ENCODE data around the gene TRIM14.

TRIM14 gene

DNA sequence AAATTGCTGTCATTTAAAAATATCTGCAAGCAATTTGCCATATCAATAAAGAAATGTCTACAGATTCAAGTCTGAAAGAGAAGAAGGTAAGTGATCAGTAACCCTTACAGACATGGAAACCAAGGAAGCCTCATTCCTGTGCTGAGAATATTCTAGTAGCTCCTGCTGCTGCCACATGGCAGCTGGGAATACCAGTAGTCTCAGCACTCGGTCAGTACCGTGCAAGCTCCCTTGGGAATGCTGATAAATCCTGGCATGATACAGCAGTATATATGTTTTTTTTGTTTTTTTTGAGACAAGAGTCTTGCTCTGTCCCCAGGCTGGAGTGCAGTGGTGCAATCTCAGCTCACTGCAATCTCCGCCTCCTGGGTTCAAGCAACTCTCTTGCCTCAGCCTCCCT lies 34.6 kb downstream of the TRIM14 start:
- Histone ChIP-seq H3K27me3 (ENCODE audit: low read length) (no peaks in the 10 kb centered on the region), H3F3A (ENCODE audit: insufficient read depth) (no peaks in the 10 kb centered on the region), H3K4me2 (ENCODE audit: low read depth, low read length, poor library complexity, severe bottlenecking) (no peak overlapping the region), H2AFZ (ENCODE audit: low read depth, low read length, severe bottlenecking) (no peak overlapping the region), H4K20me1 (ENCODE audit: low read depth, low read length) (no peaks in the 10 kb centered on the region), H3K36me3 (ENCODE audit: low read length) (no peaks in the 10 kb centered on the region; the same call in 1 of the 2 replicates), H3K27ac (ENCODE audit: low read depth, low read length) (no peak overlapping the region), H3K9ac (ENCODE audit: low read length) (no peak overlapping the region), H3K9me2 (replicated peaks; ENCODE audit: insufficient read depth, low read length) (no peaks in the 10 kb centered on the region), H3K79me2 (ENCODE audit: insufficient read depth, low read length) (no peaks in the 10 kb centered on the region), H3K9me3 (ENCODE audit: insufficient read depth, low read length) (no peaks in the 10 kb centered on the region), H3K4me3 (ENCODE audit: insufficient read depth, low read length, poor library complexity, severe bottlenecking) (no peak overlapping the region)
- no peak for TF ChIP-seq EZH2phosphoT487 (conservative IDR thresholded peaks at IDR 0.05; ENCODE audit: low read length)
- TF ChIP-seq, protein P1, sequence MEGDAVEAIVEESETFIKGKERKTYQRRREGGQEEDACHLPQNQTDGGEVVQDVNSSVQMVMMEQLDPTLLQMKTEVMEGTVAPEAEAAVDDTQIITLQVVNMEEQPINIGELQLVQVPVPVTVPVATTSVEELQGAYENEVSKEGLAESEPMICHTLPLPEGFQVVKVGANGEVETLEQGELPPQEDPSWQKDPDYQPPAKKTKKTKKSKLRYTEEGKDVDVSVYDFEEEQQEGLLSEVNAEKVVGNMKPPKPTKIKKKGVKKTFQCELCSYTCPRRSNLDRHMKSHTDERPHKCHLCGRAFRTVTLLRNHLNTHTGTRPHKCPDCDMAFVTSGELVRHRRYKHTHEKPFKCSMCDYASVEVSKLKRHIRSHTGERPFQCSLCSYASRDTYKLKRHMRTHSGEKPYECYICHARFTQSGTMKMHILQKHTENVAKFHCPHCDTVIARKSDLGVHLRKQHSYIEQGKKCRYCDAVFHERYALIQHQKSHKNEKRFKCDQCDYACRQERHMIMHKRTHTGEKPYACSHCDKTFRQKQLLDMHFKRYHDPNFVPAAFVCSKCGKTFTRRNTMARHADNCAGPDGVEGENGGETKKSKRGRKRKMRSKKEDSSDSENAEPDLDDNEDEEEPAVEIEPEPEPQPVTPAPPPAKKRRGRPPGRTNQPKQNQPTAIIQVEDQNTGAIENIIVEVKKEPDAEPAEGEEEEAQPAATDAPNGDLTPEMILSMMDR (IDR thresholded peaks at IDR 0.05; ENCODE audit: insufficient read depth, low read length, poor library complexity, severe bottlenecking): no peak

DNA sequence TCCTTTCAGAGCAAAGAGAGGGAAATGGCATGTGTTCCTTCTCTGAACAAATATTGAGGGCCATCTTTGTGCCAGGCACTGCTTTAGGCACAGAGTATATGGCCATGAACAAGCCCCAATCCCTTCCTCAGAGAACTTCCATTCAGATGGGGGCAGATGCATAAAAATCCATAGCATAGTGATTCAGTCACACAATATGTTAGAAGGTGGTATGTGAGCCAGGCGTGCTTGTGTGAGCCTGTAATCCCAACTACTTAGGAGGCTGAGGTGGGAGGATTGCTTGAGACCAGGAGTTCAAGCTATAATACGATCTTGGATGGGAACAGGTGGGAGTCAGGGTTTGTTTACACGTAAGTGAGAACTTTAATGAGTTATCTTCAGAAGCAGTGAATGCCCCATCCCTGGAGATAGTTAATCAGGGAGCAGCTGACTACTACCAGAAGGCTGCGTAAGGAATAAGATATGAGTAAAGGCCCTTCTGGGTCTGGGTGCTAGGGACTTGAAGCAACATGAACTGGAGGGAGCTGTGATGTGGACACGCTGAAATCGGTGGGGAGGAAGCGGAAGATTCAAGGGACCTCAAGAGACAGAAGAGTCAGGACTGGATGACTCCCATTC lies 35.3 kb downstream of the TRIM14 start:
- H3K79me2 ChIP-seq (ENCODE audit: insufficient read depth, low read length): no peaks in the 10 kb centered on the region
- no peaks in the 10 kb centered on the region; the same call in 1 of the 2 replicates for H3K36me3 ChIP-seq (ENCODE audit: low read length)
- no peaks in the 10 kb centered on the region for H3K27me3 ChIP-seq (ENCODE audit: low read length)
- no peak overlapping the region for H3K27ac ChIP-seq (ENCODE audit: low read depth, low read length)
- H2AFZ ChIP-seq (ENCODE audit: low read depth, low read length, severe bottlenecking): no peak overlapping the region
- no peak overlapping the region for H3K4me3 ChIP-seq (ENCODE audit: insufficient read depth, low read length, poor library complexity, severe bottlenecking)
- no peaks in the 10 kb centered on the region for H3K9me3 ChIP-seq (ENCODE audit: insufficient read depth, low read length)
- TF ChIP-seq, protein P1 (IDR thresholded peaks at IDR 0.05; ENCODE audit: insufficient read depth, low read length, poor library complexity, severe bottlenecking): no peak
- TF ChIP-seq EZH2phosphoT487 (conservative IDR thresholded peaks at IDR 0.05; ENCODE audit: low read length): no peak
- no peaks in the 10 kb centered on the region for H3K9me2 ChIP-seq (replicated peaks; ENCODE audit: insufficient read depth, low read length)
- no peak overlapping the region for H3K9ac ChIP-seq (ENCODE audit: low read length)
- H3F3A ChIP-seq (ENCODE audit: insufficient read depth): no peaks in the 10 kb centered on the region
- H4K20me1 ChIP-seq (ENCODE audit: low read depth, low read length): no peaks in the 10 kb centered on the region
- no peak overlapping the region for H3K4me2 ChIP-seq (ENCODE audit: low read depth, low read length, poor library complexity, severe bottlenecking)

DNA sequence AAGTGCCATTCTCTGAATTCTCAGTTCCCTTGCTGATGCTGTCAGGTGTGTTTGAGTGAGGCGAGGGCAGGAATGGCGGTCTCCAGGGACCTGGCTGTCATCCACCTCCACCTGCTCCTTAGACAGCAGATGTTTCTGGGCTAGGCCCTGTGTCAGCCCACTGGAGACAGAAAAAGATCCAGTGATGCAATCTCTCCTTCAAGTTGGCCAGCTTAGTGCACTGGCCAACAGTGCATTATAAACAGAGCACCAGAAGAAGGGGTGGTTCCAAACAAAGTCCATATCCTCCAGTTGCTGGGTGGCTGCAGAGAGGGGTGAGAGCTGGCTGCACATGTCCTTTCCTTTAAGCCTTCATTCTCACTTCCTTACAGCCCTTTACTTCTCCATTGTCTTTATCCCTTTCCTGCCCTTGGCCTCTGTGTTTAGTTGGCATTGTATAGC lies 35.9 kb downstream of the TRIM14 start:
- Histone ChIP-seq H3K4me2 (ENCODE audit: low read depth, low read length, poor library complexity, severe bottlenecking) (no peak overlapping the region), H3K4me3 (ENCODE audit: insufficient read depth, low read length, poor library complexity, severe bottlenecking) (no peak overlapping the region), H3K36me3 (ENCODE audit: low read length) (no peaks in the 10 kb centered on the region; the same call in 1 of the 2 replicates), H3K27me3 (ENCODE audit: low read length) (no peaks in the 10 kb centered on the region), H3K79me2 (ENCODE audit: insufficient read depth, low read length) (no peaks in the 10 kb centered on the region), H3K9ac (ENCODE audit: low read length) (no peak overlapping the region), H3K9me3 (ENCODE audit: insufficient read depth, low read length) (no peaks in the 10 kb centered on the region), H4K20me1 (ENCODE audit: low read depth, low read length) (no peaks in the 10 kb centered on the region), H3F3A (ENCODE audit: insufficient read depth) (no peaks in the 10 kb centered on the region), H2AFZ (ENCODE audit: low read depth, low read length, severe bottlenecking) (no peak overlapping the region), H3K27ac (ENCODE audit: low read depth, low read length) (no peak overlapping the region), H3K9me2 (replicated peaks; ENCODE audit: insufficient read depth, low read length) (no peaks in the 10 kb centered on the region)
- TF ChIP-seq EZH2phosphoT487 (conservative IDR thresholded peaks at IDR 0.05; ENCODE audit: low read length): no peak
- TF ChIP-seq, protein P1 (IDR thresholded peaks at IDR 0.05; ENCODE audit: insufficient read depth, low read length, poor library complexity, severe bottlenecking): no peak

Measured in SU-DHL-6 (cell line).